ENCODE results near the gene AGPAT1. TPM values are rescaled to one million over a fixed set of nuclear protein-coding genes. Genes with fewer than 3 reads are reported as not detected.

AGPAT1 gene
- polyA plus RNA-seq, 1 donor = 109 TPM

Other genes starting within 250 kb of the AGPAT1 start
- gene C2, start 248.4 kb downstream of the AGPAT1 start, polyA plus RNA-seq = 9.3 TPM
- 37.1 TPM for gene CFB, start 230.0 kb downstream of the AGPAT1 start, polyA plus RNA-seq
- 77.7 TPM for gene NELFE, start 217.1 kb downstream of the AGPAT1 start, polyA plus RNA-seq
- gene SKIC2, start 216.9 kb downstream of the AGPAT1 start, polyA plus RNA-seq = 52.6 TPM
- gene DXO, start 203.9 kb downstream of the AGPAT1 start, polyA plus RNA-seq = 20.0 TPM
- 92.9 TPM for gene C4A, start 194.0 kb downstream of the AGPAT1 start, polyA plus RNA-seq
- gene C4B, start 161.3 kb downstream of the AGPAT1 start, polyA plus RNA-seq = 91.2 TPM
- gene CYP21A2, start 137.7 kb downstream of the AGPAT1 start, polyA plus RNA-seq = 1.5 TPM
- 17.5 TPM for gene TNXB, start 66.7 kb downstream of the AGPAT1 start, polyA plus RNA-seq
- gene ATF6B, start 47.8 kb downstream of the AGPAT1 start, polyA plus RNA-seq = 84.4 TPM
- gene FKBPL, start 45.8 kb downstream of the AGPAT1 start, polyA plus RNA-seq = 5.1 TPM
- 5.3 TPM for gene PRRT1, start 24.1 kb downstream of the AGPAT1 start, polyA plus RNA-seq
- gene PPT2, start 21.9 kb downstream of the AGPAT1 start, polyA plus RNA-seq = 31.0 TPM
- 29.1 TPM for gene EGFL8, start 11.5 kb downstream of the AGPAT1 start, polyA plus RNA-seq
- gene RNF5, start 2.3 kb upstream of the AGPAT1 start, polyA plus RNA-seq = 85.7 TPM
- 14.9 TPM for gene AGER, start 8.2 kb upstream of the AGPAT1 start, polyA plus RNA-seq
- 125 TPM for gene PBX2, start 14.1 kb upstream of the AGPAT1 start, polyA plus RNA-seq
- gene GPSM3, start 16.6 kb upstream of the AGPAT1 start, polyA plus RNA-seq = 14.3 TPM
- gene NOTCH4, start 48.0 kb upstream of the AGPAT1 start, polyA plus RNA-seq = 8.1 TPM
- not detected for gene TSBP1, start 195.8 kb upstream of the AGPAT1 start, polyA plus RNA-seq
- 0.18 TPM for gene BTNL2, start 231.1 kb upstream of the AGPAT1 start, polyA plus RNA-seq

All from large intestine (tissue), 1 donor.